ENCODE measurements around the gene ERC2.

ERC2 gene

GRCh38 chr3:55816794-55817576, 651.3 kb downstream of the ERC2 start:
- no peak for DNase-seq

GRCh38 chr3:55815262-55815661, 653.0 kb downstream of the ERC2 start:
- no peak for DNase-seq

- DNase-seq, result no peak
Observed at GRCh38 chr3:55813268-55814097, 654.8 kb downstream of the ERC2 start.

GRCh38 chr3:55812394-55813013, 655.8 kb downstream of the ERC2 start:
- DNase-seq, result no peak

- DNase-seq, result no peak
Observed at GRCh38 chr3:55807210-55807609, 661.1 kb downstream of the ERC2 start.

GRCh38 chr3:55805169-55805568, 663.1 kb downstream of the ERC2 start:
- no peak for DNase-seq

- no peak for DNase-seq
Observed at GRCh38 chr3:55804170-55805095, 663.8 kb downstream of the ERC2 start.

GRCh38 chr3:55802816-55803215, 665.5 kb downstream of the ERC2 start:
- DNase-seq, result no peak

GRCh38 chr3:55801676-55802075, 666.6 kb downstream of the ERC2 start:
- no peak for DNase-seq

GRCh38 chr3:55801068-55801467, 667.2 kb downstream of the ERC2 start:
- DNase-seq, result no peak

- no peak for DNase-seq
Observed at GRCh38 chr3:55797775-55798174, 670.5 kb downstream of the ERC2 start.

- no peak for DNase-seq
Observed at GRCh38 chr3:55797084-55797483, 671.2 kb downstream of the ERC2 start.

GRCh38 chr3:55796533-55796932, 671.7 kb downstream of the ERC2 start:
- no peak for DNase-seq

- DNase-seq, result peak; percentile 12
Observed at GRCh38 chr3:55795746-55796145, 672.5 kb downstream of the ERC2 start.

- no peak for DNase-seq
Observed at GRCh38 chr3:55795296-55795695, 673.0 kb downstream of the ERC2 start.

GRCh38 chr3:55792742-55793141, 675.5 kb downstream of the ERC2 start:
- DNase-seq, result no peak

GRCh38 chr3:55792009-55792408, 676.3 kb downstream of the ERC2 start:
- no peak for DNase-seq

GRCh38 chr3:55790596-55791350, 677.5 kb downstream of the ERC2 start:
- no peak for DNase-seq

- no peak for DNase-seq
Observed at GRCh38 chr3:55789516-55789915, 678.8 kb downstream of the ERC2 start.

- no peak for DNase-seq
Observed at GRCh38 chr3:55782807-55783206, 685.5 kb downstream of the ERC2 start.

- no peak for DNase-seq
Observed at GRCh38 chr3:55782351-55782750, 685.9 kb downstream of the ERC2 start.

- DNase-seq, result peak; percentile 1
Observed at GRCh38 chr3:55780913-55781312, 687.4 kb downstream of the ERC2 start.

Data from fibroblast of skin of abdomen (primary cell).